Muscle layer of colon (tissue), 2 donors: Measurements from ENCODE around the gene FRMD4A.

ENCODE experiments used
- H3K27ac ChIP-seq: one replicate; pipeline ENCODE4 v1.7.0; 2013; ENCODE audit warnings: low read depth, mild to moderate bottlenecking, low read length, moderate library complexity
- H3K27me3 ChIP-seq, 2 donors: one replicate each; pipeline ENCODE4 v1.7.0; 2013; ENCODE audit warnings: low read length in 2 of 2, mild to moderate bottlenecking in 2 of 2; ENCODE audit not compliant: insufficient read depth in 2 of 2, control insufficient read depth in 1 of 2
- H3K36me3 ChIP-seq: one replicate; pipeline ENCODE4 v1.7.0; 2013; ENCODE audit warnings: mild to moderate bottlenecking, low read length; ENCODE audit not compliant: insufficient read depth
- H3K4me1 ChIP-seq: one replicate; pipeline ENCODE4 v1.7.0; 2013; ENCODE audit warnings: mild to moderate bottlenecking, low read length; ENCODE audit not compliant: insufficient read depth
- H3K4me3 ChIP-seq, 2 donors: one replicate each; pipeline ENCODE4 v1.7.0; 2013; ENCODE audit warnings: low read length in 2 of 2, low read depth in 1 of 2, mild to moderate bottlenecking in 1 of 2, moderate library complexity in 1 of 2
- H3K9ac ChIP-seq: one replicate; pipeline ENCODE4 v1.7.0; 2013; ENCODE audit warnings: low read length
- H3K9me3 ChIP-seq: one replicate; pipeline ENCODE4 v1.7.0; 2013; ENCODE audit warnings: mild to moderate bottlenecking, low read length
- donor health status: abdominal sarcoma.
- donor health status: Adenocarcinoma of cecum.

Gene FRMD4A

GRCh38 chr10:13890233-13891127 is 440.2 kb downstream of the FRMD4A start:
- peaks cover 9% of the 10 kb centered on the region for H3K4me1 ChIP-seq
- peak overlapping the region; percentile 15 for H3K9ac ChIP-seq
- H3K27ac ChIP-seq = peak overlapping the region; percentile 63
- H3K36me3 ChIP-seq = no peaks in the 10 kb centered on the region
- no peaks in the 10 kb centered on the region for H3K9me3 ChIP-seq
- H3K27me3 ChIP-seq = peaks cover 0 to 5% of the 10 kb centered on the region in 2 donors
- peak overlapping the region; percentile 74 to 83 for H3K4me3 ChIP-seq

GRCh38 chr10:13887761-13888160 is 443.0 kb downstream of the FRMD4A start:
- Histone ChIP-seq H3K4me3 (no peak overlapping the region), H3K27me3 (peaks cover 0 to 5% of the 10 kb centered on the region in 2 donors), H3K4me1 (peaks cover 8% of the 10 kb centered on the region)

GRCh38 chr10:13885238-13885990 is 445.3 kb downstream of the FRMD4A start:
- H3K36me3 ChIP-seq = no peaks in the 10 kb centered on the region
- H3K27me3 ChIP-seq = no peaks in the 10 kb centered on the region
- H3K4me1 ChIP-seq = no peaks in the 10 kb centered on the region
- no peak overlapping the region for H3K27ac ChIP-seq
- H3K9ac ChIP-seq = no peak overlapping the region
- H3K4me3 ChIP-seq = no peak overlapping the region
- no peaks in the 10 kb centered on the region for H3K9me3 ChIP-seq

More at GRCh38 chr10:13887761-13888160, 443.0 kb downstream of the FRMD4A start:
- H3K27ac ChIP-seq = no peak overlapping the region
- H3K36me3 ChIP-seq = no peaks in the 10 kb centered on the region
- no peaks in the 10 kb centered on the region for H3K9me3 ChIP-seq
- no peak overlapping the region for H3K9ac ChIP-seq

- Histone ChIP-seq H3K4me1 (no peaks in the 10 kb centered on the region), H3K4me3 (no peak overlapping the region)
Observed at GRCh38 chr10:13883636-13884444, 446.9 kb downstream of the FRMD4A start.

GRCh38 chr10:13882119-13882711 is 448.5 kb downstream of the FRMD4A start:
- Histone ChIP-seq H3K36me3 (no peaks in the 10 kb centered on the region), H3K4me1 (peaks cover 13% of the 10 kb centered on the region), H3K4me3 (no peak overlapping the region), H3K9ac (no peak overlapping the region), H3K27ac (no peak overlapping the region), H3K27me3 (no peaks in the 10 kb centered on the region), H3K9me3 (no peaks in the 10 kb centered on the region)

More at GRCh38 chr10:13883636-13884444, 446.9 kb downstream of the FRMD4A start:
- Histone ChIP-seq H3K36me3 (no peaks in the 10 kb centered on the region), H3K27me3 (no peaks in the 10 kb centered on the region), H3K9ac (no peak overlapping the region), H3K9me3 (no peaks in the 10 kb centered on the region), H3K27ac (no peak overlapping the region)

GRCh38 chr10:13880760-13881159 is 450.0 kb downstream of the FRMD4A start:
- Histone ChIP-seq H3K9me3 (no peaks in the 10 kb centered on the region), H3K27ac (no peak overlapping the region), H3K36me3 (no peaks in the 10 kb centered on the region), H3K27me3 (no peaks in the 10 kb centered on the region), H3K9ac (no peak overlapping the region), H3K4me3 (no peak overlapping the region), H3K4me1 (peaks cover 16% of the 10 kb centered on the region)

- no peaks in the 10 kb centered on the region for H3K36me3 ChIP-seq
- H3K4me1 ChIP-seq = peaks cover 16% of the 10 kb centered on the region
- H3K9ac ChIP-seq = no peak overlapping the region
- H3K4me3 ChIP-seq = no peak overlapping the region
- H3K27me3 ChIP-seq = no peaks in the 10 kb centered on the region
- peak overlapping the region; percentile 5 for H3K27ac ChIP-seq
- H3K9me3 ChIP-seq = no peaks in the 10 kb centered on the region
Observed at GRCh38 chr10:13877154-13877909, 453.4 kb downstream of the FRMD4A start.

GRCh38 chr10:13873196-13873595 is 457.5 kb downstream of the FRMD4A start:
- H3K4me3 ChIP-seq = no peak overlapping the region
- H3K9ac ChIP-seq = no peak overlapping the region
- H3K36me3 ChIP-seq = no peaks in the 10 kb centered on the region
- no peaks in the 10 kb centered on the region for H3K9me3 ChIP-seq
- peaks cover 13% of the 10 kb centered on the region for H3K4me1 ChIP-seq
- no peak overlapping the region for H3K27ac ChIP-seq
- no peaks in the 10 kb centered on the region for H3K27me3 ChIP-seq

GRCh38 chr10:13872411-13872810 is 458.3 kb downstream of the FRMD4A start:
- peaks cover 5% of the 10 kb centered on the region for H3K4me1 ChIP-seq
- H3K9me3 ChIP-seq = no peaks in the 10 kb centered on the region
- H3K27me3 ChIP-seq = no peaks in the 10 kb centered on the region
- H3K27ac ChIP-seq = no peak overlapping the region
- no peak overlapping the region for H3K4me3 ChIP-seq
- no peaks in the 10 kb centered on the region for H3K36me3 ChIP-seq
- no peak overlapping the region for H3K9ac ChIP-seq

GRCh38 chr10:13871776-13872175 is 458.9 kb downstream of the FRMD4A start:
- Histone ChIP-seq H3K4me3 (no peak overlapping the region), H3K27me3 (no peaks in the 10 kb centered on the region), H3K9ac (no peak overlapping the region), H3K4me1 (no peaks in the 10 kb centered on the region), H3K36me3 (no peaks in the 10 kb centered on the region), H3K9me3 (no peaks in the 10 kb centered on the region), H3K27ac (no peak overlapping the region)
